Dermis microvascular lymphatic vessel endothelial cell (primary cell): Measurements from ENCODE around the gene GJC2. TPM values are rescaled to one million over a fixed set of nuclear protein-coding genes. Genes with fewer than 3 reads are reported as not detected.
A peak's percentile ranks its signal among the peaks of the same experiment; 100 is the strongest.

ENCODE experiments used
- DNase-seq, 2 donors: peaks; one replicate each; pipeline versions ENCODE4 v3.0.0 to v3.0.0-alpha.2; 2010; ENCODE audit warnings: low read depth in 2 of 2
- total RNA-seq: library from RNA; depleted of rRNA; stranded (reverse); fragments of >200 nt; gene quantifications from 2 replicates; pipeline ENCODE4 v1.2.1, GENCODE V29; 2014

The GJC2 gene
- total RNA-seq, 1 donor from 2014 or later = 8.0 TPM

DNA sequence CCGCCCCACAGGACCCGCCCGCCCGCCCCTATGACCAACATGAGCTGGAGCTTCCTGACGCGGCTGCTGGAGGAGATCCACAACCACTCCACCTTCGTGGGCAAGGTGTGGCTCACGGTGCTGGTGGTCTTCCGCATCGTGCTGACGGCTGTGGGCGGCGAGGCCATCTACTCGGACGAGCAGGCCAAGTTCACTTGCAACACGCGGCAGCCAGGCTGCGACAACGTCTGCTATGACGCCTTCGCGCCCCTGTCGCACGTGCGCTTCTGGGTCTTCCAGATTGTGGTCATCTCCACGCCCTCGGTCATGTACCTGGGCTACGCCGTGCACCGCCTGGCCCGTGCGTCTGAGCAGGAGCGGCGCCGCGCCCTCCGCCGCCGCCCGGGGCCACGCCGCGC, 8.0 kb downstream of the GJC2 start:
- no peak for DNase-seq

DNA sequence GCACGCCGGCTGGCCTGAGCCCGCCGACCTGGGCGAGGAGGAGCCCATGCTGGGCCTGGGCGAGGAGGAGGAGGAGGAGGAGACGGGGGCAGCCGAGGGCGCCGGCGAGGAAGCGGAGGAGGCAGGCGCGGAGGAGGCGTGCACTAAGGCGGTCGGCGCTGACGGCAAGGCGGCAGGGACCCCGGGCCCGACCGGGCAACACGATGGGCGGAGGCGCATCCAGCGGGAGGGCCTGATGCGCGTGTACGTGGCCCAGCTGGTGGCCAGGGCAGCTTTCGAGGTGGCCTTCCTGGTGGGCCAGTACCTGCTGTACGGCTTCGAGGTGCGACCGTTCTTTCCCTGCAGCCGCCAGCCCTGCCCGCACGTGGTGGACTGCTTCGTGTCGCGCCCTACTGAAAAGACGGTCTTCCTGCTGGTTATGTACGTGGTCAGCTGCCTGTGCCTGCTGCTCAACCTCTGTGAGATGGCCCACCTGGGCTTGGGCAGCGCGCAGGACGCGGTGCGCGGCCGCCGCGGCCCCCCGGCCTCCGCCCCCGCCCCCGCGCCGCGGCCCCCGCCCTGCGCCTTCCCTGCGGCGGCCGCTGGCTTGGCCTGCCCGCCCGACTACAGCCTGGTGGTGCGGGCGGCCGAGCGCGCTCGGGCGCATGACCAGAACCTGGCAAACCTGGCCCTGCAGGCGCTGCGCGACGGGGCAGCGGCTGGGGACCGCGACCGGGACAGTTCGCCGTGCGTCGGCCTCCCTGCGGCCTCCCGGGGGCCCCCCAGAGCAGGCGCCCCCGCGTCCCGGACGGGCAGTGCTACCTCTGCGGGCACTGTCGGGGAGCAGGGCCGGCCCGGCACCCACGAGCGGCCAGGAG, 8.6 kb downstream of the GJC2 start:
- DNase-seq = no peak

- DNase-seq = no peak
Observed at GRCh38 chr1:228159008-228159665, 9.4 kb downstream of the GJC2 start.

DNA sequence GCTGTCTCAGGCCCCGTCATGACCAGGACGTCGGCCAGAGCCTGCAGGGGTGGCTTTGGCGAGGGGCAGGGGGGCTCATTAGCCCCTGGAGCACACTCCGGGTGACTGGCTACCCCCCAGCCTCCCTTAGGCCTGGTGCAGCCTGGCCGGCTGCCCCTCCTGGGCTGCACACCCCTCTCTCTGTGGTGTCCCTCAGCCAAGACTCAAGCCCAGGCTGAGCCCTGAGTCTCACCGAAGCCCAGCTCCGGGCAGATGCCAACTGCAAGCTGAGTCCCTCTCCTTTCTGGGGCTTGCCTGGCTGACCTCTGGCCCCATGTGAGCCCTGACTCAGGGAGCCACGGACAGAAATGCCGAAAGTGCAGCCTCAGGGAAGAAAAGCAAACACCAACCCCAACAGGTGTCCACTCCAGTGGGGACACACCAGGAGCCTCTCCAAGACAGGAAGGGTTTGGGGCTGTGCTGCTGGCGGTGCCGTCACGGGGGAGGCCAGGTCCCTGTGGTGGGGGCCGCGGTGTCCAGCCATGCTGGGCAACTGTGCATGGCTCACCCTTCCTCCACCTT, 10.6 kb downstream of the GJC2 start:
- DNase-seq = no peak

DNA sequence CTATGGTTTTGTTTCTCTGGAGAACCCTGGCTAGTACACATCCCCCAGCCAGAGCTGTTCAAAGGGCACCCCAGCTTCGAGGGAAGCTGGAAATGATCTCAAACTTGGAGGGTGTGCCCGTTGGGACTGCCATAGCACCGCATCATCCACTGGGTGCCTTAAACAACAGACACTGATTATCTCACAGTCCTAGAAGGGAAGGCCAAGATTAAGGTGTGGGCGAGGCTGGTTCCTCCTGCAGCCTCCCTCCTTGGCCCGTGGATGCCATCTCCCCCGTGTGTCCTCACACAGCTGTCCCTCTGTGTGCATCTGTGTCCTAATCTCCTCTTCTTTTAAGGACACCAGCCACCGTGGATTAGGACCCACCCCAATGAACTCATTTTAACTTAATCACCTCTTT, 11.6 kb downstream of the GJC2 start:
- no peak for DNase-seq

DNA sequence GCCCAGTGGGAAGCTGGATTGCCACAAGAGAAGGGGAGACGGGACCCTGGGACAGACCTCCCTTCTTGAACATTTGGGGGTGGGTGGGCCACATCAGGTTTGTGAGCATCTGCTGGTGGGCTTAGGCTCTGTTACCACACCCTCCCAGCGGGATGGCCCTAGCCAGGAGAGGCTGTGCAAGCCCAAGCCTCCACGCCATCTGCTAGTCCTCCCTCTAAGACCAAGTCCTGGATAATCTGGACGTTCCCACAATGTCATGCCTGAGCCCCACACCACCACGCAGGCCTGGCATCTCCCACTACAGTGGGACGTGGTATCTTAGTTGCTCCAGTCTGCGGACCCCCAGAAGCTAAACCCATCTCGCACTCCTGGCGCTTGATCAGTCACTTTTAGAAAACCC, 12.1 kb downstream of the GJC2 start:
- DNase-seq = no peak

DNA sequence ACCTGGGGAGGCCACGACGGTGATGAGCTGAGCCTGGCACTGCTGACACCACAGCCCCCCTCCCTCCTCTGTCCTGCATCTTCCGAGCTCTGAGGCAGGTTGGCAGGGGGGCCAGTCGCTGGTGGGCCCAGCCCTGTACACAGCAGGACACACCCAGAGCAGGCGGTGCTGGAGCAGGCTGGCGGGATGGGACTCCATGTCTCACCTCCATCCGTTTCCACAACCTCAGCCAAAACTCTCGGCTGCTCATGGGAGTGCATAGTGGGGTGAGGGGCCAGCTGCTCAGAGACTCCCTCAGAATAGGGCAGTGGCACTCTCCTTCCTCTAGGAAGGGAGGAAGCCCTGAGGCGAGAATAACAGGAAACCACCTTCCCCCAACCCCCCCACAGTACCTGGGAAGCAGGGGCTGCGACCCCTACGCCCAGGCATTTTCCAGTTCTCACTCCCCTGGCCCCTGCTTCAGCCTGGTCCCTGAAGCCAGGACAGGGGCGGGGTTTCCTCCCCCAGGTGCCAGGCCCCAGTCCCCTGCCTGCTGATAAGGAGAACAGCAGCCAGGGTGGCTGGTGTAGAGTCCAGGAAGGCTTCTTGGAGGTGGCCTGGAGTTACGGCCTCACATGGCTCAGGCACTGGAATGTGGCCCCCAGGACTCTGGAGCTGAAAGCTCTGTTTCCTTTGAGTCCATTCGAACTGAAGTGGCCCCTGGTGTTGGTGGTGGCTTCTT, 12.7 kb downstream of the GJC2 start:
- DNase-seq = peak; percentile 76 to 88

- DNase-seq = peak; percentile 75 to 89
Observed at GRCh38 chr1:228163007-228163753, 13.4 kb downstream of the GJC2 start.

DNA sequence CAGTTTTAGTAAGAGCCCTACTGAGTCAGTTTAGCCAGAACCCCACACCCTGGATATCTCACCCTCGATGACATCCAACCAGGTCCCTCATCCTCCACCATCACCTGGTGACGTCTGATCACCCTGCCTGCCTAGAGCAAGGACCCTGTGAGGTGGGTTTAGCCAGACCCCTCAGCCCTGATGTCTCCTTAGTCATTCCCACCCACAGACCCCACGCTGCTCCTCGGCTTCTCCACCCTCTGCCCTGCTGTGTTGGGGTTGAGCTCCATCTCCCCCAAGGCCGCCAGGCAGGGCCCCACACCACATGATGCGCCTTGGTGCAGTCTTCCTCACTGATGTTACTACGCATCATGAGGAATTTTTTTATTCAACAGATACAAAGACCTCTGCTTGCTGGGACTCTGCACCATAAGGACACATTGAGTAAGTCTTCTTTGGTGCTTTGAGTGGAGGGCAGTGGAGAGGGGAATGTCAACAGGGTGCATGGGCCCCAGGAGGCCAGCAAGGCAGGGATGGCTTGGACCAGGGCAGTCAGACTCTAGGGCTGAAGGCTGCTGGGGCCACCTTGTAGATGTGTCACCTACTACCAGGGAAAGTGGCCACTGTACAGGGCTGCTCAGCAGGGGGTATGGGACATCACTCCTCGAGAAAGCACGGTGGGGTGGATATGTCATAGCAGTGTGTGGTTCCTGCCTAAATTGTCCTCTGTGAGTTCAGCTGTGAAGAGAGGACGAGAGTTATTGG, 14.2 kb downstream of the GJC2 start:
- no peak for DNase-seq

GRCh38 chr1:228164561-228165371, 15.0 kb downstream of the GJC2 start:
- DNase-seq = no peak

DNA sequence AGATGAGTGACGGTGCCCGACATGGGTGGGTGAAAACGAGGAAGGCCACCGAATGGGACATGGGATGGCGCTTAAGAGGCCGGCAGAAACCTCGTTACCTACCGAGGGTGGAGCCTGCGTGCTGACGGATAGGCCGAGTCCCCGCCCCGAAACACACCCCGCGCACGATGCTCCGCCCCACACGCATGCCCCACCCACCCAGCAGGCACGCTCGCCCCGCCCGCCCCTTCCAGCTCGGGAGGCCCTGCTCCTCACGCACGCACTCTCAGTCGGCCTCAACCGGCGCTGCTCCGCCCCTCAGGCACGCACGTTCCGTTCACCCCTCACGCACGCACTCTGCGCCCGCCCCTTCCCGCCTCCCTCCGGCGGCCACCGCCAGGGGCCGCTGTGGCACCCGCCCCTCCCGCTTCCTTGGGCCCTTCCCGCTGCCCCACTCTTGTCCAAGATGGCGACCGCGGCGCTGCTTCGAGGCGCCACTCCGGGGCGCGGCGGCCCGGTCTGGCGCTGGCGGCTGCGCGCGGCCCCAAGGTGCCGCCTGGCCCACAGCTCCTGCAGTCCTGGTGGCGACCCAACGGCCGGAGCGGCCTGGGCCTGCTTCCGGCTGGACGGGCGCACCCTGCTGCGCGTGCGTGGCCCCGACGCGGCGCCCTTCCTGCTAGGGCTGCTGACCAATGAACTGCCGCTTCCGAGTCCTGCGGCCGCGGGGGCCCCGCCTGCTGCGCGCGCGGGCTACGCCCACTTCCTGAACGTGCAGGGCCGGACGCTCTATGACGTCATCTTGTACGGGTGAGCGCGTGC, 15.8 kb downstream of the GJC2 start, which contains the start of gene IBA57:
IBA57 (plus strand) TSS at position 433 of the 798 bp plus-strand sequence; CDS start at position 446, 13 bp downstream.
- peak; percentile 96 to 99 for DNase-seq

- peak; percentile 64 to 88 for DNase-seq
Observed at GRCh38 chr1:228166170-228166936, 16.6 kb downstream of the GJC2 start.

DNA sequence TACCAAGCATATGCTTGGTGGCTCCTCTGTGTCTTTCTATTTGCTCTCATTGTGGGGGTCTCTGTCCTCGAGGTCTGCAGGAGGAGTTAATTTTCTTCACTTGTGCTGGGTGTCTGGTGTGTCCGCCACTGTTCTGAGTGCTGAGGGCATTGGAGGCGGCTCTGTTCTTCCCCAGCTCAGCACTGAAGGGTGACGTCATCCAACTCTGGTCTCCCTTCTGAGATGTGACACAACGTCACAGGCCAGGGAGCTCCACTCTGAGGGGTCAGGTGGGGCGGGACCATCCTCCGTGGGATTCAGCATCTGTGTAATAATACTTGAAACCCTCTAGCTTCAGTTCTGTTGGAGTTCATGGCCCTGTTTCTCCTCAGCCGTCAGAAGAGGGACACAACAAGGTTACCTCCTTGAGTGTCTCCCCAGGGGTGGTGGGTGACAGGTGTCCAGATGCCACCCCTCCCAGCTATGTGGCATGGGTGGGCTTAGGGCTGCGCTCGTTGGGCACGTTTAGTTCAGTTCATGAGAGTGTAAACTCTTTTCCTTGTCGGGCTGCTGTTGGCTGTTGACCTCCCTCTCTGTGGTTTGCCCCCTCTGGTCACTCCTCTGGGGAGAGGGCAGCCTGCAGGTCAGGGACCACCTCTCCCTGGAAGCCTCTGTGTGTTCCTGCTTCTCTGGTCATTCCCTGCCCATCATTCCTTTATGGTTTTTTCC, 19.0 kb downstream of the GJC2 start:
- no peak for DNase-seq

DNA sequence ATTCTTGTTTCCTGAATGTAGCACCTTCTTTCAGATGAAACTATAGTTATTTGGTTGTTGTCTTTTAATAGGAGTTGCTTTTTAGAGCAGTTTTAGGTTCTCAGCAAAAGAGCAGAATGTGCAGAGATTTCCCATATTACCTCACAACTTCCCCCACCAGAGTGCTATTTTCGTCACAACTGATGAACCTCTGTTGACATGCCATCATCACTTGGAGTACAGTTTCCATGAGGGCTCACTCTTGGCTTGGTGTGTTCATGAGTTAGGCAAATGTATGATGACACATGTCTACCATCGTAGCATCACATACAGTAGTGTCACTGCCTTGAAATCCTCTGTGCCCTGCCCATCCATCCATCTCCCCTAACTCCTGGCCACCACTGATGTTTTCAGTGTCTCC, 19.6 kb downstream of the GJC2 start:
- DNase-seq = no peak

- DNase-seq = no peak
Observed at GRCh38 chr1:228170666-228171065, 20.9 kb downstream of the GJC2 start.

DNA sequence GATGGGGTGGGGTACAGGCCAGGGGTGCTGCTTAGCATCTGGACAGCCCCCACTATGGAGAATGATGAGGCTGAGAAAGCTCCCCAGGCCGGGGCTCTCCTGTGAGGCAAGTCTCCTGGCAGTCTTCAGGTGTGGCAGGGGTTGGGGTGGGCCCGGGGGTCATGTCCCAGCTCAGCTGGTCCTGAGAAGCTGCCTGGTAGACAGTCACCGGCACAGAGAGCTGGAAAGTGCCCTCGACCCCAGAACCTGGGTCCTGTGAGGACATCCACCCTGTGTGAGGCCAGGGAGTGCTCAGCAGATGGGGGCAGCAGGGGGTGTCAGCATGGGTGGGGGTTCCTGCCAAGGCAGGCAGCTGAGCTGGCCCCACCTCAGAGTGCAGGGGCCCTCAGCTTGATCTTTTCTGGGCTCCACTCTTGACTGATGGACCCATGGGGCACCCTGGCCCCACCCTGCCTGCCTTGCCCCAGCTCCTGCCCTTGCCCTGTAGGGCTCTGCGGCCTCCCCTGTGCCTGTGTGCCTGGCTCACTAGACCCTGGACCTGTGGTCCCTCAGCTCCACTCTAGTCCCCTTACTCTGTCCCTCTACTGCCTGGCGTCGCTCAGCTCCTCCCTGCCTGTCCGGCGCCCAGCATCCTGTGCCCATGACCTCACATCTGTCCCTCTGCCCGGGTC, 21.6 kb downstream of the GJC2 start:
- DNase-seq = no peak
